Stimulated activated CD8-positive, alpha-beta memory T cell treated with anti-CD3 and anti-CD28 coated beads, Interleukin-4, amount 100 ng/mL, for 4 hours (primary cell): ENCODE data around the gene ATG7.

Experiments
- DNase-seq, 2 donors: peaks; one replicate each; pipeline ENCODE4 v3.0.0-alpha.2; 2020; ENCODE audit warnings: low read depth in 2 of 2, low spot score in 1 of 2

Gene ATG7

GRCh38 chr3:11271986-11272904 lies at the start of gene ATG7:
ATG7 (plus strand) TSS chr3:11272397; CDS start chr3:11298696, 26,299 bp downstream.
- peak; percentile 92 to 94 for DNase-seq

- no peak for DNase-seq
Measured at GRCh38 chr3:11224010-11224409, 48.2 kb upstream of the ATG7 start.

GRCh38 chr3:11224870-11225229 lies 47.3 kb upstream of the ATG7 start:
- DNase-seq, result no peak

- no peak for DNase-seq
Measured at GRCh38 chr3:11226042-11226370, 46.2 kb upstream of the ATG7 start.

GRCh38 chr3:11228041-11228440 lies 44.2 kb upstream of the ATG7 start:
- no peak for DNase-seq

GRCh38 chr3:11230125-11230524 lies 42.1 kb upstream of the ATG7 start:
- no peak for DNase-seq

GRCh38 chr3:11230832-11231231 lies 41.4 kb upstream of the ATG7 start:
- DNase-seq, result no peak

- no peak for DNase-seq
Measured at GRCh38 chr3:11235385-11235784, 36.8 kb upstream of the ATG7 start.

- peak; percentile 54 to 79 for DNase-seq
Measured at GRCh38 chr3:11236588-11237461, 35.4 kb upstream of the ATG7 start.

GRCh38 chr3:11238060-11238459 lies 34.1 kb upstream of the ATG7 start:
- DNase-seq, result no peak

- no peak for DNase-seq
Measured at GRCh38 chr3:11238880-11239279, 33.3 kb upstream of the ATG7 start.

- no peak for DNase-seq
Measured at GRCh38 chr3:11239796-11240195, 32.4 kb upstream of the ATG7 start.

GRCh38 chr3:11240496-11240895 lies 31.7 kb upstream of the ATG7 start:
- no peak for DNase-seq

- DNase-seq, result no peak
Measured at GRCh38 chr3:11244121-11244677, 28.0 kb upstream of the ATG7 start.

GRCh38 chr3:11245276-11245675 lies 26.9 kb upstream of the ATG7 start:
- DNase-seq, result no peak

- no peak for DNase-seq
Measured at GRCh38 chr3:11245827-11246662, 26.2 kb upstream of the ATG7 start.

- no peak for DNase-seq
Measured at GRCh38 chr3:11246663-11246970, 25.6 kb upstream of the ATG7 start.

- DNase-seq, result no peak
Measured at GRCh38 chr3:11247362-11247761, 24.8 kb upstream of the ATG7 start.

GRCh38 chr3:11248596-11248995 lies 23.6 kb upstream of the ATG7 start:
- no peak for DNase-seq

GRCh38 chr3:11250902-11251806 lies 21.0 kb upstream of the ATG7 start:
- no peak for DNase-seq
